Tibial artery (tissue), 4 donors: ENCODE data around the gene KLC1.
A peak's percentile ranks its signal among the peaks of the same experiment; 100 is the strongest.

ENCODE experiments used
- DNase-seq, 2 donors: peaks; one replicate each; pipeline ENCODE4 v3.0.0-alpha.2; 2019
- H3K27ac ChIP-seq, 2 donors: fragments of 200-600 bp; sonication (generic) in 1 of 2; 1 replicate in 1 of 2; 2 replicates in 1 of 2; pipeline ENCODE4 v1.5.1; 2018 to 2019; ENCODE audit warnings: mild to moderate bottlenecking in 1 of 2
- H3K27me3 ChIP-seq, 2 donors: fragments of 200-600 bp; sonication (generic) in 1 of 2; one replicate each; pipeline versions ENCODE4 v1.5.1 to v1.6.0; 2016 to 2019
- H3K36me3 ChIP-seq, 3 donors: fragments of 200-600 bp; sonication (generic) in 2 of 3; one replicate each; pipeline ENCODE4 v1.5.1; 2016 to 2019; ENCODE audit warnings: mild to moderate bottlenecking in 2 of 3
- H3K4me1 ChIP-seq, 4 donors: fragments of 200-600 bp; sonication (generic) in 2 of 4; 1 replicate in 3 of 4; 2 replicates in 1 of 4; pipeline ENCODE4 v1.5.1; 2016 to 2019
- H3K4me3 ChIP-seq, 2 donors: fragments of 200-600 bp; sonication (generic) in 1 of 2; 1 replicate in 1 of 2; 2 replicates in 1 of 2; pipeline ENCODE4 v1.5.1; 2018 to 2019; ENCODE audit warnings: mild to moderate bottlenecking in 2 of 2
- H3K9me3 ChIP-seq, 3 donors: fragments of 200-600 bp; sonication (generic) in 1 of 3; one replicate each; pipeline ENCODE4 v1.5.1; 2016 to 2019
- intact Hi-C: fragments of 100-400 bp; cut with DNase I; formaldehyde crosslinking; loops from one replicate; pipeline ENCODE4 v1.15.0; 2023; ENCODE audit warnings: low total_unique reads
- TF ChIP-seq, protein P1 (sequence below), 2 experiments: fragments of 200-600 bp in 1 of 2; fragments of 450-650 bp in 1 of 2; IDR thresholded peaks; one replicate each; pipeline ENCODE4 v1.5.1; 2017 to 2019; ENCODE audit warnings: antibody characterized with exemption in 2 of 2, mild to moderate bottlenecking in 1 of 2, moderate library complexity in 1 of 2

The KLC1 gene

DNA sequence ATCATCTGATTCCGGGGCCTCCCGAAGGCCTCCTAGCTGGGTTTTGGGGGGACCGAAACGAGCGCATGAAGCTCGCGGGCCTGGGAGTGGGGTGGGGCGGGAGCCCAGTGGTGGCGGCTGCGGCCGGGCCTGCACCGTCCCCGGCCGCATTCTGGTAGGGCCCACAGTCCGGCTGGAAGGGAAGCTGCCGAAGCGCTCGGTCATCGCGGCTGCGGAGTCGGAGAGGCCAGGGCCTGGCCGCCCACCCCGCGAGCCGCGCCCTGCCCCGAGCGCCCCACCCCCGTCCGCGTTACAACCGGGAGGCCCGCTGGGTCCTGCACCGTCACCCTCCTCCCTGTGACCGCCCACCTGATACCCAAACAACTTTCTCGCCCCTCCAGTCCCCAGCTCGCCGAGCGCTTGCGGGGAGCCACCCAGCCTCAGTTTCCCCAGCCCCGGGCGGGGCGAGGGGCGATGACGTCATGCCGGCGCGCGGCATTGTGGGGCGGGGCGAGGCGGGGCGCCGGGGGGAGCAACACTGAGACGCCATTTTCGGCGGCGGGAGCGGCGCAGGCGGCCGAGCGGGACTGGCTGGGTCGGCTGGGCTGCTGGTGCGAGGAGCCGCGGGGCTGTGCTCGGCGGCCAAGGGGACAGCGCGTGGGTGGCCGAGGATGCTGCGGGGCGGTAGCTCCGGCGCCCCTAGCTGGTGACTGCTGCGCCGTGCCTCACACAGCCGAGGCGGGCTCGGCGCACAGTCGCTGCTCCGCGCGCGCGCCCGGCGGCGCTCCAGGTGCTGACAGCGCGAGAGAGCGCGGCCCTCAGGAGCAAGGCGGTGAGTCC is at the start of gene KLC1:
KLC1 (plus strand) TSS at position 528 of the 819 bp plus-strand sequence. CDS start 25,354 bp downstream, outside the sequence.
- peaks cover 0 to 7% (median 0%) of the 10 kb centered on the region in 3 donors for H3K36me3 ChIP-seq
- H3K27ac ChIP-seq, result peak within 1 kb of the TSS; percentile 96 to 99
- intact Hi-C loops, result loop anchor here (5.0 kb wide), 3 partner anchors 67 to 1312 kb away; partner anchors contain the start of genes BAG5, COA8, XRCC3 and ZFYVE21
- DNase-seq, result peak; percentile 77 to 92
- no peaks in the 10 kb centered on the region for H3K27me3 ChIP-seq
- H3K4me1 ChIP-seq, result peaks cover 4 to 72% (median 60%) of the 10 kb centered on the region in 4 donors
- H3K9me3 ChIP-seq, result no peaks in the 10 kb centered on the region
- peak within 1 kb of the TSS; percentile 80 to 96 for H3K4me3 ChIP-seq
- TF ChIP-seq, protein P1, sequence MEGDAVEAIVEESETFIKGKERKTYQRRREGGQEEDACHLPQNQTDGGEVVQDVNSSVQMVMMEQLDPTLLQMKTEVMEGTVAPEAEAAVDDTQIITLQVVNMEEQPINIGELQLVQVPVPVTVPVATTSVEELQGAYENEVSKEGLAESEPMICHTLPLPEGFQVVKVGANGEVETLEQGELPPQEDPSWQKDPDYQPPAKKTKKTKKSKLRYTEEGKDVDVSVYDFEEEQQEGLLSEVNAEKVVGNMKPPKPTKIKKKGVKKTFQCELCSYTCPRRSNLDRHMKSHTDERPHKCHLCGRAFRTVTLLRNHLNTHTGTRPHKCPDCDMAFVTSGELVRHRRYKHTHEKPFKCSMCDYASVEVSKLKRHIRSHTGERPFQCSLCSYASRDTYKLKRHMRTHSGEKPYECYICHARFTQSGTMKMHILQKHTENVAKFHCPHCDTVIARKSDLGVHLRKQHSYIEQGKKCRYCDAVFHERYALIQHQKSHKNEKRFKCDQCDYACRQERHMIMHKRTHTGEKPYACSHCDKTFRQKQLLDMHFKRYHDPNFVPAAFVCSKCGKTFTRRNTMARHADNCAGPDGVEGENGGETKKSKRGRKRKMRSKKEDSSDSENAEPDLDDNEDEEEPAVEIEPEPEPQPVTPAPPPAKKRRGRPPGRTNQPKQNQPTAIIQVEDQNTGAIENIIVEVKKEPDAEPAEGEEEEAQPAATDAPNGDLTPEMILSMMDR (IDR thresholded peaks at IDR 0.05), result no peak

DNA sequence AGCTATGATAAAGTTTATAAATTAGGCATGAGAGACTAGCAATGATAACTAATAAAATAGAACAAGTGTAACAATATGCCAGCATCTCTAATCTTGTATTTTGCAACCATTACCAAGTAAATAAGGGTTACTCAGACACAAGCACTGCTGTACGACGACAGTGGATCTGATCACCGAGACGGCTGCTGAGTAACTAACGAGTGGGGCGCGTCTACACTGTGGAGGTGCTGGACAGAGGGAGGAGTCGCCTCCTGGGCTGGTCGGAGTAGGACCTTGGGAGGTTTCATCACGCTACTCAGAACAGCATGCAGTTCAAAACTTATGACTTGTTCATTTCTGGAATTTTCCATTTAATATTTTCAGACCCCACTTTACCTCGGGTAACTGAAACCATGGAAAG is 47.8 kb upstream of the KLC1 start:
- intact Hi-C loops, result no loop called here
- Histone ChIP-seq H3K4me3 (no peak overlapping the region), H3K4me1 (peaks cover 0 to 11% (median 10%) of the 10 kb centered on the region in 4 donors), H3K9me3 (no peaks in the 10 kb centered on the region), H3K36me3 (peaks cover 16 to 50% (median 21%) of the 10 kb centered on the region in 3 donors), H3K27ac (no peak overlapping the region), H3K27me3 (no peaks in the 10 kb centered on the region)
- DNase-seq, result no peak
- TF ChIP-seq, protein P1 (IDR thresholded peaks at IDR 0.05), result no peak

DNA sequence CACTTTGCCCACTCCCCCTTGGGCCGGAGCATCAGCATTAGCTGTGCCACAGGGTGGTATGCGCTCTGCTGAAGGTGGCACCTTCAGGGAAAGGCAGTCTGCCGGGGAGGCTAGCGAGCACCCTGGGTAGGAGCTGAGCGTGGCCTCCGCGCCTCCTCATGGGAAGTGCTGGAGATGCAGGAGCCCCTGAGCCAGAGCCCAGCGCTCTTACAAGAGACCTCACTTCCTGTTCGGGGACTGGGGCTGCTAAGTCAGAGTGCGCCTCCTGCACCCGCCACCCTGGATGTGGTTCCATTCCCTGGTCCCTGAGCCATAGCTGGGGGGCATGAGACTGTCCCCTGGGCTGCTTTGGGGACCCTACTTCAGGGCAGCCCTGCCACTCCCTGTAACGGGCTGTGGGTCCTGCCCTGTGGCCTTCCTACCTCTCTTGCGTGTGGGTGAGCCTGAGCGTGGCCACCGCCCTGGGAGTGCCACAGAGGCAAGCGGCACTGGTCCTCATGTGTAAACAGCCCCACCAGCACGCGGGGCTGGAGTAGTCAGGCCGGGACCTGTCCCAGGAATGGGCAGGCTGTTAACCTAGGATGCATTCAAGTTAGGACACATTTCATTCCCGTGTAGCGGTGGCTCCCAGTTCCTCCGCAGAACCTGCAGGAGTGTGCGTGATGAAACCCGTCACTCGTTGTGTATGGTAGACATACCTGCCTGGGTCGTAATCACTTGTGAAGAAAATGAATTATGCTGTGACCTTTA is 46.9 kb upstream of the KLC1 start:
- peaks cover 0 to 2% (median 1%) of the 10 kb centered on the region in 4 donors for H3K4me1 ChIP-seq
- peaks cover 16 to 50% (median 21%) of the 10 kb centered on the region in 3 donors for H3K36me3 ChIP-seq
- H3K27ac ChIP-seq, result no peak overlapping the region
- H3K27me3 ChIP-seq, result no peaks in the 10 kb centered on the region
- DNase-seq, result no peak
- no peak overlapping the region for H3K4me3 ChIP-seq
- TF ChIP-seq, protein P1 (IDR thresholded peaks at IDR 0.05), result no peak
- intact Hi-C loops, result no loop called here
- H3K9me3 ChIP-seq, result no peaks in the 10 kb centered on the region

DNA sequence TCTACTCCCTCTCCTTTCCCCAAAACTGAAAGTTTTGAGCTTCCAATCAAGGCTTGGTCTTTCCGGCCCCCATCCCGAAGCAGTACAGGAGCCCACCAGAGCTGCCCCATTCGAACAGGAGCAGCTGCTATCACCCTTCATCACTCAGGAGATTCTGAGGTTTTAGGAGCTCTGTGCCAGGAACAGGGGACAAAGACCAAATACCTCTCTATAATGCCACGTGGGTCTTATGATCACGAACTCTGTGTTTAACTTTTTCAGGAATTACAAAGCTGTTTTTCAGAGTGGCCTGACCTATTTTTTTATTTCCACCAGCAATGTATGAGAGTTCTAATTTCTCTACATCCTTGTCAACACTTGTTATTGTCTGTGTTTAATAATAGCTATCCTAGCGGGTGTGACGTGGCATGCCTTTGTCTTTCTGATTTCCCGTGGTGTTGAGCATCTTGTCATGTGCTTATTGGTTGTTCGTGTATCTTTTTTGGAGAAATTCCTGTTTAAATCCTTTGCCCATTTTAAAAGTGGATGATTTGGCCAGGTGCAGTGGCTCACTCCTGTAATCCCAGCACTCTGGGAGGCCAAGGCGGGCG is 44.6 kb upstream of the KLC1 start:
- H3K4me1 ChIP-seq, result no peaks in the 10 kb centered on the region
- intact Hi-C loops, result no loop called here
- TF ChIP-seq, protein P1 (IDR thresholded peaks at IDR 0.05), result no peak
- no peak for DNase-seq
- H3K9me3 ChIP-seq, result no peaks in the 10 kb centered on the region
- peaks cover 16 to 48% (median 27%) of the 10 kb centered on the region in 3 donors for H3K36me3 ChIP-seq
- no peak overlapping the region for H3K4me3 ChIP-seq
- H3K27me3 ChIP-seq, result no peaks in the 10 kb centered on the region
- no peak overlapping the region for H3K27ac ChIP-seq

DNA sequence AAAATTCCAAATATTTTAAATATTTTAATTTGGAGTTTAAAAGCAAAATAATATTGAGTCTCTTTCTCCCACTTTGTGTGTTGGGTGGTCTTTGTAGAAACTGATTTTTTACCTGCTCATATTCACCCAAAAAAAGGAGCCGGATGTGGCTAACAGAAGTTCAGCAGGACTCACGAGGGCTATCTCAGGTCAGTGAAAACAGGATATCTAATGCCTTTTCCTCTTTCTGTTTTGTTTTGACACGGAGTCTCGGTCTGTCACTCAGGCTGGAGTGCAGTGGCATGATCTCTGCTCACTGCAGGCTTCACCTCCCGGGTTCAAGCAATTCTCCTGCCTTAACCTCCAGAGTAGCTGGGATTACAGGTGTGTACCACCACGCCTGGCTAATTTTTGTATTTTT is 35.4 kb upstream of the KLC1 start:
- Histone ChIP-seq H3K4me3 (no peak overlapping the region), H3K36me3 (peaks cover 5 to 33% (median 25%) of the 10 kb centered on the region in 3 donors), H3K9me3 (no peaks in the 10 kb centered on the region), H3K27me3 (no peaks in the 10 kb centered on the region), H3K4me1 (no peaks in the 10 kb centered on the region), H3K27ac (no peak overlapping the region)
- intact Hi-C loops, result no loop called here
- TF ChIP-seq, protein P1 (IDR thresholded peaks at IDR 0.05), result no peak
- no peak for DNase-seq
